Putamen (tissue), 1 donor: ENCODE results near the gene MEX3A.
"Not testable (repeated sequence)": the region's sequence is repeated elsewhere in the genome, so short reads cannot be mapped to it uniquely, and the experiment has no call there.

ENCODE experiments used
- DNase-seq: peaks from one replicate; pipeline ENCODE4 v3.0.0-alpha.2; 2016; ENCODE audit warnings: low spot score

MEX3A gene

GRCh38 chr1:156118177-156118868 is 36.1 kb upstream of the MEX3A start:
- DNase-seq, result no peak

GRCh38 chr1:156117414-156118176 is 35.3 kb upstream of the MEX3A start:
- no peak for DNase-seq

- not testable (repeated sequence) for DNase-seq
Measured at GRCh38 chr1:156116731-156117130, 34.5 kb upstream of the MEX3A start.

GRCh38 chr1:156115514-156116374 is 33.5 kb upstream of the MEX3A start:
- DNase-seq, result peak; percentile 62

GRCh38 chr1:156114919-156115513 is 32.8 kb upstream of the MEX3A start:
- DNase-seq, result no peak

GRCh38 chr1:156114101-156114918 is 32.0 kb upstream of the MEX3A start, which contains the start of gene LMNA:
LMNA (plus strand) TSS chr1:156114711; CDS start chr1:156114919, 208 bp downstream.
- peak; percentile 85 for DNase-seq

- no peak for DNase-seq
Measured at GRCh38 chr1:156113282-156113950, 31.2 kb upstream of the MEX3A start.

- DNase-seq, result no peak
Measured at GRCh38 chr1:156112276-156113137, 30.2 kb upstream of the MEX3A start.

GRCh38 chr1:156111355-156111962 is 29.2 kb upstream of the MEX3A start:
- no peak for DNase-seq

GRCh38 chr1:156110252-156110651 is 28.0 kb upstream of the MEX3A start:
- no peak for DNase-seq

- no peak for DNase-seq
Measured at GRCh38 chr1:156108664-156109241, 26.5 kb upstream of the MEX3A start.

- no peak for DNase-seq
Measured at GRCh38 chr1:156108057-156108456, 25.8 kb upstream of the MEX3A start.

- no peak for DNase-seq
Measured at GRCh38 chr1:156106624-156107488, 24.6 kb upstream of the MEX3A start.

GRCh38 chr1:156104861-156105832 is 22.9 kb upstream of the MEX3A start:
- DNase-seq, result no peak

GRCh38 chr1:156104065-156104810 is 22.0 kb upstream of the MEX3A start:
- no peak for DNase-seq

GRCh38 chr1:156103521-156103947 is 21.3 kb upstream of the MEX3A start:
- no peak for DNase-seq
